Stimulated activated CD4-positive, alpha-beta T cell treated with anti-CD3 and anti-CD28 coated beads, Interleukin-2, amount 100 ng/mL, for 24 hours (primary cell): ENCODE data around the gene PTER.

ENCODE experiments used
- DNase-seq, 2 donors: peaks; one replicate each; pipeline ENCODE4 v3.0.0-alpha.2; 2020

PTER gene

GRCh38 chr10:16436758-16437539, at the start of gene PTER:
Gene PTER, plus strand, starts transcription at chr10:16437010. Its CDS starts 47,375 bp downstream, at chr10:16484385.
- DNase-seq = peak; percentile 100

- DNase-seq = no peak
These were observed 44.2 kb upstream of the PTER start for GRCh38 chr10:16392531-16393069.

GRCh38 chr10:16393271-16393858, 43.4 kb upstream of the PTER start:
- no peak for DNase-seq

GRCh38 chr10:16401416-16401815, 35.4 kb upstream of the PTER start:
- DNase-seq = no peak

GRCh38 chr10:16408379-16408778, 28.4 kb upstream of the PTER start:
- no peak for DNase-seq

GRCh38 chr10:16417341-16417740, 19.5 kb upstream of the PTER start:
- DNase-seq = no peak

- DNase-seq = no peak
These were observed 13.2 kb upstream of the PTER start for GRCh38 chr10:16423599-16423998.

GRCh38 chr10:16425449-16425848, 11.4 kb upstream of the PTER start:
- DNase-seq = no peak

- no peak for DNase-seq
These were observed 7.3 kb upstream of the PTER start for GRCh38 chr10:16429539-16429938.

- peak; percentile 27 for DNase-seq
These were observed 448 bp upstream of the PTER start for GRCh38 chr10:16436367-16436757.

GRCh38 chr10:16437540-16437894, 707 bp downstream of the PTER start:
- no peak for DNase-seq

GRCh38 chr10:16439295-16439694, 2.5 kb downstream of the PTER start:
- DNase-seq = no peak

- DNase-seq = peak in 1 of 2 donors; percentile 21
These were observed 3.8 kb downstream of the PTER start for GRCh38 chr10:16440396-16441133.

GRCh38 chr10:16441173-16441840, 4.5 kb downstream of the PTER start:
- no peak for DNase-seq

GRCh38 chr10:16442914-16443313, 6.1 kb downstream of the PTER start:
- DNase-seq = no peak

- DNase-seq = no peak
These were observed 9.1 kb downstream of the PTER start for GRCh38 chr10:16445770-16446469.

GRCh38 chr10:16449454-16449853, 12.6 kb downstream of the PTER start:
- DNase-seq = no peak

- DNase-seq = no peak
These were observed 21.6 kb downstream of the PTER start for GRCh38 chr10:16458166-16458955.

- no peak for DNase-seq
These were observed 22.7 kb downstream of the PTER start for GRCh38 chr10:16459423-16459939.

- no peak for DNase-seq
These were observed 29.2 kb downstream of the PTER start for GRCh38 chr10:16466001-16466400.

GRCh38 chr10:16470747-16471146, 33.9 kb downstream of the PTER start:
- peak; percentile 26 to 28 for DNase-seq
